Chondrocyte (in vitro differentiated cells): Measurements from ENCODE around the gene EVA1C. TPM values are rescaled to one million over a fixed set of nuclear protein-coding genes. Genes with fewer than 3 reads are reported as not detected.
"Not testable (repeated sequence)": the region's sequence is repeated elsewhere in the genome, so short reads cannot be mapped to it uniquely, and the experiment has no call there.

ENCODE experiments used
- DNase-seq: peaks from one replicate; pipeline ENCODE4 v3.0.0; 2021; ENCODE audit warnings: mixed read lengths, low spot score
- H3K27ac Mint-ChIP-seq: one replicate; pipeline ENCODE4 v1.8.0; 2021; ENCODE audit warnings: mild to moderate bottlenecking, moderate library complexity, mixed read lengths; ENCODE audit not compliant: unreplicated experiment
- H3K27me3 Mint-ChIP-seq: 2 replicates; pipeline ENCODE4 v1.8.0; 2021; ENCODE audit warnings: low read depth, mixed read lengths
- H3K36me3 Mint-ChIP-seq: 2 replicates; pipeline ENCODE4 v1.8.0; 2021; ENCODE audit warnings: low read depth, mixed read lengths
- H3K4me1 Mint-ChIP-seq: 2 replicates; pipeline ENCODE4 v1.8.0; 2021; ENCODE audit warnings: low read depth, mild to moderate bottlenecking, mixed read lengths
- H3K4me3 Mint-ChIP-seq: one replicate; pipeline ENCODE4 v1.8.0; 2021; ENCODE audit warnings: mild to moderate bottlenecking, moderate library complexity, mixed read lengths; ENCODE audit not compliant: unreplicated experiment
- H3K9me3 Mint-ChIP-seq: 2 replicates; pipeline ENCODE4 v1.8.0; 2021; ENCODE audit warnings: low read depth, mixed read lengths
- total RNA-seq: library from RNA; stranded (reverse); gene quantifications from 3 replicates; pipeline ENCODE4 v1.2.1, GENCODE V29; 2021
- TF ChIP-seq, protein P1 (sequence below): fragments of 200-600 bp; sonication (generic); IDR thresholded peaks from 2 replicates; pipeline ENCODE4 v1.5.0; 2021; ENCODE audit warnings: antibody characterized with exemption, mild to moderate bottlenecking, moderate library complexity

Gene EVA1C
- total RNA-seq, 1 donor from 2014 or later, result 2.0 TPM

DNA sequence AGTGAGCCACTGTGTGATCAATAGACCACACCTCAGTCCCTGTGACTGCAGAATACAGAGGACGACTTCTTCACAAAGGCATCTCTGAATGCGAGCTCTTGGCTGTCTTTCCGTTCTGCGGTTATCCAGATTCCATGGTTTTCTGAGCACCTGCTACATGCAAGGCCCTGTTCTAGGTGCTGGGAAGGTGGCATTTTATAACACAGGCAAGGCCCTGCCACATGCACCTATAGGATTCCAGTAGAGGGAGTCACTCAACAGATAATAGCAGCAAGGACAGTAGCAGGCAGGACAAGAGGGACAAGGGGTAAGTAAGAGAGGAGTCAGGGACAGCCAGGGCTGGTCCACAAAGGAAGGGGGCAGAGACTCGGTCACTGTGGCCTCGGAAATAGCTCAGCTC is 28.7 kb upstream of the EVA1C start:
- Mint-ChIP-seq H3K4me1 (peaks cover 74% of the 10 kb centered on the region), H3K36me3 (peaks cover 17% of the 10 kb centered on the region), H3K27ac (peak overlapping the region; percentile 20), H3K27me3 (no peaks in the 10 kb centered on the region), H3K9me3 (no peaks in the 10 kb centered on the region), H3K4me3 (no peak overlapping the region)
- TF ChIP-seq, protein P1, sequence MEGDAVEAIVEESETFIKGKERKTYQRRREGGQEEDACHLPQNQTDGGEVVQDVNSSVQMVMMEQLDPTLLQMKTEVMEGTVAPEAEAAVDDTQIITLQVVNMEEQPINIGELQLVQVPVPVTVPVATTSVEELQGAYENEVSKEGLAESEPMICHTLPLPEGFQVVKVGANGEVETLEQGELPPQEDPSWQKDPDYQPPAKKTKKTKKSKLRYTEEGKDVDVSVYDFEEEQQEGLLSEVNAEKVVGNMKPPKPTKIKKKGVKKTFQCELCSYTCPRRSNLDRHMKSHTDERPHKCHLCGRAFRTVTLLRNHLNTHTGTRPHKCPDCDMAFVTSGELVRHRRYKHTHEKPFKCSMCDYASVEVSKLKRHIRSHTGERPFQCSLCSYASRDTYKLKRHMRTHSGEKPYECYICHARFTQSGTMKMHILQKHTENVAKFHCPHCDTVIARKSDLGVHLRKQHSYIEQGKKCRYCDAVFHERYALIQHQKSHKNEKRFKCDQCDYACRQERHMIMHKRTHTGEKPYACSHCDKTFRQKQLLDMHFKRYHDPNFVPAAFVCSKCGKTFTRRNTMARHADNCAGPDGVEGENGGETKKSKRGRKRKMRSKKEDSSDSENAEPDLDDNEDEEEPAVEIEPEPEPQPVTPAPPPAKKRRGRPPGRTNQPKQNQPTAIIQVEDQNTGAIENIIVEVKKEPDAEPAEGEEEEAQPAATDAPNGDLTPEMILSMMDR, result no peak
- no peak for DNase-seq

DNA sequence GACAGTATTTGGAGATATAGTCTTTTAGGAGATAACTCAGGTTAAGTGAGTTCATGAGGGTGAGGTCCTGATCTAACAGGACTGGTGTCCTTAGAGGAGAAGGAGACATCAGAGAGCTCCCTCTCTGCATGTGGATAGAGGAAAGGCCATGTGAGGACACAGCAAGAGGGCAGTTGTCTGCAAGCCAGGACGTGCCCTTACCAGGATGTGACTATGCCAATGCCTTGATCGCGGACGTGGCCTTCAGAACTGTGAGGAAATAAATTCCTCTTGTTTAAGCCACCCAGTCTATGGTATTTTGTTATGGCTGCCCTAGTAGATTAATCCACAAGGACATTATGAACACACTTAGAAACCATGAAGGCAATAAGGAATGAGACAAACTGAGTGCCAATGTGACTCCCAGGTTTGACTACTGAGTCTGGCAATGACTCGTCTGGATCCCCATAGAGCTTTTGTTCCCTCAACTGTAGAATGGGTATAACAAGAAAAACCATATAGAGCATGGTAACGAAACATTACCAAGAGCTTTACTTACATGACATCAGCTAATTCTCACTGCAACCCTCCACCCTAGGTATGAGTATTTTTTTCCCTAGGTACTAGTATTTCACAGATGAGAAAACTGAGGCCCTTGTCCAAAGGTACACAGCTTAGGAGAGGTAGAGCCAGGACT is 26.2 kb upstream of the EVA1C start:
- TF ChIP-seq, protein P1, result no peak
- Mint-ChIP-seq H3K27ac (peak overlapping the region; percentile 38), H3K4me3 (no peak overlapping the region), H3K36me3 (peaks cover 10% of the 10 kb centered on the region), H3K27me3 (no peaks in the 10 kb centered on the region), H3K9me3 (no peaks in the 10 kb centered on the region), H3K4me1 (peaks cover 68% of the 10 kb centered on the region)
- DNase-seq, result no peak

DNA sequence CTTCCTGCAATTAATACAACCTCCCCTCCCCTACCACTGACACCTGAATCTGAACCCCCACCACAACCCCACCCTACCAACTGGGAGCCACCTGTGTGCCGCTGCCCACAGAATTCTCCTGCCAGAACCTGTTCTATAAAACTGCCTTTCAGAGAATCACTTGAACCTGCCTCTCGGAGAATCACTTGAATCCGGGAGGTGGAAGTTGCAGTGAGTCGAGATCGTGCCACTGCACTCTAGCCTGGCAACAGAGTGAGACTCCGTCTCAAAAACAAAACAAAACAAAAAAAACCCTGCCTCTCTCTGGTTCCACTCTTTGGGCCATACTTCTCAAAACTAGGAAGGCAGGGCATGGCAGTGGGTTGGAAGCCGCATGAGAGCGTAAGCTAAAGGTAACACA is 25.4 kb upstream of the EVA1C start:
- Mint-ChIP-seq H3K27me3 (no peaks in the 10 kb centered on the region), H3K9me3 (no peaks in the 10 kb centered on the region), H3K36me3 (peaks cover 10% of the 10 kb centered on the region), H3K27ac (peak overlapping the region; percentile 34), H3K4me3 (no peak overlapping the region), H3K4me1 (peaks cover 68% of the 10 kb centered on the region)
- TF ChIP-seq, protein P1, result no peak
- DNase-seq, result no peak

DNA sequence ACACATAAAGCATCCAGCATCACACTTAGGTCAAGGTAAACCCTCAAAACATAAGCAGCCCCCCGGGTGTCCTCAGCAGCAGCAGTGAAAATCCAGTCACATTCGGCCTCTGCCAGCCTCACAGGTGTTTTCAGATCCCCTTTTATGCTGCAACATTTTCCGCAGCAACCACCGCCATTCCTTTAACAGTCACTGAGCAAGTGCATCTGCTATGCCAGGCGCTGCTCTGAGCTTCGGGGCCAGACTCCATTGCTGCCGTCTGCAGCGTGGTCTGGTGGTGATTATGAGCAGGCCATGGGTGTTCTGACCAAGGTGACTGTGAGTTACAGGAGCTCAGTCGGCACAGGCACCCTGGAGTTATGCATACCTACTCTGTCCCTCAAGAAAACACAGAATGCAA is 24.2 kb upstream of the EVA1C start:
- TF ChIP-seq, protein P1, result no peak
- peaks cover 5% of the 10 kb centered on the region for H3K36me3 Mint-ChIP-seq
- H3K27ac Mint-ChIP-seq, result no peak overlapping the region
- H3K27me3 Mint-ChIP-seq, result no peaks in the 10 kb centered on the region
- no peak for DNase-seq
- no peak overlapping the region for H3K4me3 Mint-ChIP-seq
- H3K9me3 Mint-ChIP-seq, result no peaks in the 10 kb centered on the region
- H3K4me1 Mint-ChIP-seq, result peaks cover 59% of the 10 kb centered on the region

DNA sequence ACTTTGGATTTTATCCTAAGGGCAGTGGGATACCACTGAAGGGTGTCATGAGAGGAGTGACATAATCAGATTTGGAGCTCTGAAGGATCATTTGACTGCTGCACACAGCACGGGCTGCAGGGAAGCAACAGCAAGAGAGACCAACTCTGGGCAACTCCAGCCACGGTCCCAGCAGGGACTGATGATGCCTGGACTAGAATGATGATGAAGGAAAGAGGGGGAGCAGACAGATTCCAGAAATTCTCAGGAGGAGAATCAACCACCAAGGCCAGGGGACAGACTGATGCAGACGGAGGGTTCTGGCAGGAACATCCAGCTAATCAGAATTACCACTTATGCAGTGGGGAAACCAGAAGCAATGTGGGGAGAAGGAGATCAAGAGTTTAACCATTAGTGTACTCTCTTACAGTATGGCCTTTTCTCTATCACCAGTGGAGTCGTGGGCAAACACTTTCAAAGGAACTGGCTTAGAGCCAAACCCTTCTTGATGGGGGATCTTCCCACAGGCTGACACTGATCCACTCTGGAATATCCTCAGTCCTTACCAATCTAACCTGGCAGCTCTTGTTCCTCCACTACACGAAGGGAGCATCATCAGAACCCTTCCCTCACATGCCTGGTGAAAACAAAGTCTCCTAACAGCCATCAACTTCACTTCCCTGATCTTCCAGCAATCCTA is 23.0 kb upstream of the EVA1C start:
- Mint-ChIP-seq H3K27me3 (no peaks in the 10 kb centered on the region), H3K4me1 (peaks cover 59% of the 10 kb centered on the region), H3K36me3 (no peaks in the 10 kb centered on the region), H3K9me3 (no peaks in the 10 kb centered on the region), H3K4me3 (peak overlapping the region; percentile 18), H3K27ac (peak overlapping the region; percentile 95)
- TF ChIP-seq, protein P1, result no peak
- DNase-seq, result no peak

DNA sequence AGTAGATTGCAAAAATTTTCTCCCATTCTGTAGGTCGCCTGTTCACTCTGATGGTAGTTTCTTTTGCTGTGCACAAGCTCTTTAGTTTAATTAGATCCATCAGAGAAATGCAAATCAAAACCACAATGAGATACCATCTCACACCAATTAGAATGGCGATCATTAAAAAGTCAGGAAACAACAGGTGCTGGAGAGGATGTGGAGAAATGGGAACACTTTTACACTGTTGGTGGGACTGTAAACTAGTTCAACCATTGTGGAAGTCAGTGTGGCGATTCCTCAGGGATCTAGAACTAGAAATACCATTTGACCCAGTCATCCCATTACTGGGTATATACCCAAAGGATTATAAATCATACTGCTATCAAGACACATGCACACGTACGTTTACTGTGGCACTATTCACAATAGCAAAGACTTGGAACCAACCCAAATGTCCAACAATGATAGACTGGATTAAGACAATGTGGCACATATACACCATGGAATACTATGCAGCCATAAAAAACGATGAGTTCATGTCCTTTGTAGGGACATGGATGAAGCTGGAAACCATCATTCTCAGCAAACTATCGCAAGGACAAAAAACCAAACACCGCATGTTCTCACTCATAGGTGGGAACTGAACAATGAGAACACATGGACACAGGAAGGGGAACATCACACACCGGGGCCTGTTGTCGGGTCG is 21.8 kb upstream of the EVA1C start:
- H3K4me3 Mint-ChIP-seq, H3K27me3 Mint-ChIP-seq, DNase-seq, H3K27ac Mint-ChIP-seq, H3K9me3 Mint-ChIP-seq, H3K36me3 Mint-ChIP-seq: not testable (repeated sequence)
- peaks cover 52% of the 10 kb centered on the region for H3K4me1 Mint-ChIP-seq
